Hepatocyte (in vitro differentiated cells): ENCODE results near the gene FDXR. TPM values are rescaled to one million over a fixed set of nuclear protein-coding genes. Genes with fewer than 3 reads are reported as not detected.
A peak's percentile ranks its signal among the peaks of the same experiment; 100 is the strongest.

Experiments used
- DNase-seq: peaks from one replicate; pipeline ENCODE4 v3.0.0-alpha.2; 2016; ENCODE audit warnings: low spot score
- H2AFZ ChIP-seq: fragments of 200-600 bp; sonication (generic); 2 replicates; pipeline ENCODE4 v1.6.0; 2016; ENCODE audit warnings: antibody characterized with exemption, mild to moderate bottlenecking
- H3K27ac ChIP-seq: fragments of 200-600 bp; sonication (generic); 2 replicates; pipeline ENCODE4 v1.5.1; 2016; ENCODE audit warnings: mild to moderate bottlenecking
- H3K27me3 ChIP-seq: fragments of 200-600 bp; sonication (generic); 2 replicates; pipeline ENCODE4 v1.6.1; 2016
- H3K36me3 ChIP-seq: fragments of 200-600 bp; sonication (generic); replicated peaks from 2 replicates; pipeline ENCODE4 v1.5.1; 2016; ENCODE audit warnings: low read depth; ENCODE audit not compliant: insufficient read depth
- H3K4me1 ChIP-seq: fragments of 200-600 bp; sonication (generic); 2 replicates; pipeline ENCODE4 v1.5.1; 2016; ENCODE audit warnings: mild to moderate bottlenecking, moderate library complexity; ENCODE audit not compliant: insufficient read depth
- H3K4me2 ChIP-seq: fragments of 200-600 bp; sonication (generic); 2 replicates; pipeline ENCODE4 v1.6.0; 2016
- H3K4me3 ChIP-seq: fragments of 200-600 bp; sonication (generic); 2 replicates; pipeline ENCODE4 v1.5.1; 2016; ENCODE audit warnings: mild to moderate bottlenecking
- H3K79me2 ChIP-seq: fragments of 200-600 bp; sonication (generic); 2 replicates; pipeline ENCODE4 v1.6.0; 2017; ENCODE audit warnings: mild to moderate bottlenecking
- H3K9me2 ChIP-seq: fragments of 200-600 bp; sonication (generic); replicated peaks from 2 replicates; pipeline ENCODE4 v1.6.0; 2017; ENCODE audit warnings: mild to moderate bottlenecking; ENCODE audit not compliant: insufficient read depth
- H3K9me3 ChIP-seq: fragments of 200-600 bp; sonication (generic); 2 replicates; pipeline ENCODE4 v1.5.1; 2016; ENCODE audit warnings: low read depth, mild to moderate bottlenecking
- H4K20me1 ChIP-seq: fragments of 200-600 bp; sonication (generic); 2 replicates; pipeline ENCODE4 v1.6.0; 2016; ENCODE audit warnings: mild to moderate bottlenecking; ENCODE audit not compliant: insufficient read depth, poor library complexity, severe bottlenecking
- EZH2 ChIP-seq: fragments of 200-600 bp; sonication (generic); IDR thresholded peaks from 2 replicates; pipeline ENCODE4 v1.6.1; 2016; ENCODE audit warnings: antibody characterized with exemption, mild to moderate bottlenecking, borderline replicate concordance
- EZH2phosphoT487 ChIP-seq: fragments of 200-600 bp; sonication (generic); IDR thresholded peaks from one replicate; pipeline ENCODE4 v1.6.1; 2018; ENCODE audit warnings: antibody characterized with exemption, mild to moderate bottlenecking, low read depth, moderate library complexity; ENCODE audit not compliant: unreplicated experiment, severe bottlenecking
- WGBS: methylation state at CpG from one replicate; pipeline ENCODE4 v1.1.6; 2016; ENCODE audit warnings: low lambda C conversion rate; ENCODE audit errors: missing lambda C conversion rate; 5-methylcytosine and 5-hydroxymethylcytosine counted together
- polyA plus RNA-seq: library from polyadenylated mRNA; unstranded; fragments of >200 nt; fragmentation: Nextera tagmentation; extraction: Ambion mirVana; gene quantifications from 2 replicates; pipeline ENCODE4 v1.2.1, GENCODE V29; 2016
- total RNA-seq: library from RNA; depleted of rRNA; stranded (reverse); fragments of >200 nt; gene quantifications from 2 replicates; pipeline ENCODE4 v1.2.3, GENCODE V29; 2014
- TF ChIP-seq, protein P1 (sequence below): fragments of 200-600 bp; sonication (generic); IDR thresholded peaks from 2 replicates; pipeline ENCODE4 v1.5.1; 2016; ENCODE audit warnings: antibody characterized with exemption, mild to moderate bottlenecking; ENCODE audit not compliant: poor library complexity

FDXR gene
- total and polyA plus RNA-seq, 2 experiments from 2014 or later = 12.2 to 14.2 TPM

DNA sequence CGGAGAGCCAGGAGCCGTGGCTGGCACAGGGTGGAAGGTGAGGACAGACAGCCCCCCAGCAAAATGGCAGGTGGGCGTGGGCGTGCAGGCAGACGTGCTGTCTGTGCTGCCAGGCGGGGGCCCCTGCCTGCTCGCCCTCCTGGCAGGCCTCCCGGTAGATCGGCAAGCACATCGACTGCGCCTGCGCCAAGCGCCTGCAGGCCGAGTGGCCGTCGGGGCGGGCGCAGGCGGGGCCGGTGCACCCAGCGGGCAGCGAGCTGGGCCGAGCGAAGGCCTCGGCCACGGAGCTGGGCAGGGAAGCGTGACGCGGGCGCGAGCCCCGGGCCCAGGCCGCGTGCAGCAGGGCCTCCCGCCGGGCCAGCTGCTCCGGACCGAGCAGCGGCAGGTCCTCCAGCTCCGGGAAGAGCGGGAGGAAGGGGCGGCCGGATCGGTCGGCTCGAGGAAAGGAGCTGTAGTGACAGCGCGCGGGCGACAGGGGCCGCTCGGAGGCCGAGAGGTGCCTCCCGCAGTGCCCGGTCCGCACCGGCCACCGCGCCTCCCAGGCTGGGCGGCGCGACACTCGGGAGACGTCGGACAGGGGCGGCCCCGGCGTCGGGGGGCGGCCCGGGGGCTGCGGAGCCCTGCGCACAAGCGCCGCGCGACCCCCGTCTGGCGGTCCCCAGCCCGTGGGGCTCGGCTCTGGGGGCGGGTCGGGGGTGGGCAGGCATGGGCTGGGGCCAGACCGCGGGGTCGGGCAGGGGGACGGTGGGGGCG is 30.0 kb downstream of the FDXR start:
- Histone ChIP-seq H3K4me1 (peaks cover 5% of the 10 kb centered on the region), H3K79me2 (no peaks in the 10 kb centered on the region), H3K4me2 (peak overlapping the region; percentile 79), H3K27ac (no peak overlapping the region), H3K9me3 (no peaks in the 10 kb centered on the region), H3K36me3 (no peaks in the 10 kb centered on the region), H3K4me3 (no peak overlapping the region), H3K27me3 (peaks cover 13% of the 10 kb centered on the region), H3K9me2 (no peaks in the 10 kb centered on the region), H4K20me1 (no peaks in the 10 kb centered on the region), H2AFZ (no peak overlapping the region)
- TF ChIP-seq, protein P1, sequence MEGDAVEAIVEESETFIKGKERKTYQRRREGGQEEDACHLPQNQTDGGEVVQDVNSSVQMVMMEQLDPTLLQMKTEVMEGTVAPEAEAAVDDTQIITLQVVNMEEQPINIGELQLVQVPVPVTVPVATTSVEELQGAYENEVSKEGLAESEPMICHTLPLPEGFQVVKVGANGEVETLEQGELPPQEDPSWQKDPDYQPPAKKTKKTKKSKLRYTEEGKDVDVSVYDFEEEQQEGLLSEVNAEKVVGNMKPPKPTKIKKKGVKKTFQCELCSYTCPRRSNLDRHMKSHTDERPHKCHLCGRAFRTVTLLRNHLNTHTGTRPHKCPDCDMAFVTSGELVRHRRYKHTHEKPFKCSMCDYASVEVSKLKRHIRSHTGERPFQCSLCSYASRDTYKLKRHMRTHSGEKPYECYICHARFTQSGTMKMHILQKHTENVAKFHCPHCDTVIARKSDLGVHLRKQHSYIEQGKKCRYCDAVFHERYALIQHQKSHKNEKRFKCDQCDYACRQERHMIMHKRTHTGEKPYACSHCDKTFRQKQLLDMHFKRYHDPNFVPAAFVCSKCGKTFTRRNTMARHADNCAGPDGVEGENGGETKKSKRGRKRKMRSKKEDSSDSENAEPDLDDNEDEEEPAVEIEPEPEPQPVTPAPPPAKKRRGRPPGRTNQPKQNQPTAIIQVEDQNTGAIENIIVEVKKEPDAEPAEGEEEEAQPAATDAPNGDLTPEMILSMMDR = peak; percentile 54
- TF ChIP-seq EZH2phosphoT487 = no peak
- WGBS = 5% methylated on average over 52 of the region's 88 CpGs
- peak; percentile 87 for DNase-seq

DNA sequence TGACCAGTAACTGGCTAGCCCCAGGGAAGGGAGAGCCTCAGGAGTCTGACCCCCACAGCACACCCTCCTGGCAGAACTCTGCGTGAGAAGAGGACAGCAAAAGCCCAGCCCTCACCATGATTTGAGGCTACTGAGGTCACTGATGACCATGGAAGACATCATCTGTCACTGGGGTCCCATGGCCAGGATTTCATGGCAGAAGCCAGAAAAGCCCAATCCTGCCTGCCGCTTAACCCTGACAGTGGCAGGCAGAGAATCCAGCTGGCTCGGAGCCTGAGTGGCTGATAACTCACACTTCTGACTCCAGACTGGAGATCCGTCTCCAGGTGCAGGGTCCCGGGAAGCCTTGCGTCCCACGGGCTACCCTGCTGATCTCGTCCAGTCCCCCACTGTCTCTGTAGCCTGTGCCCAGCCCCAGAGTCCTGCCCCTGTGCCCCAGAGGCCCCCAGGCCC is 30.6 kb downstream of the FDXR start:
- peaks cover 13% of the 10 kb centered on the region for H3K27me3 ChIP-seq
- H3K9me3 ChIP-seq = no peaks in the 10 kb centered on the region
- no peak for TF ChIP-seq EZH2
- no peak for TF ChIP-seq EZH2phosphoT487
- H3K4me1 ChIP-seq = peaks cover 5% of the 10 kb centered on the region
- no peak overlapping the region for H3K4me3 ChIP-seq
- H3K27ac ChIP-seq = no peak overlapping the region
- no peak for DNase-seq
- no peak overlapping the region for H2AFZ ChIP-seq
- no peaks in the 10 kb centered on the region for H3K79me2 ChIP-seq
- no peaks in the 10 kb centered on the region for H3K9me2 ChIP-seq
- H3K36me3 ChIP-seq = no peaks in the 10 kb centered on the region
- WGBS = 59% methylated on average over 8 of the region's 8 CpGs
- peak overlapping the region; percentile 79 for H3K4me2 ChIP-seq
- H4K20me1 ChIP-seq = no peaks in the 10 kb centered on the region

DNA sequence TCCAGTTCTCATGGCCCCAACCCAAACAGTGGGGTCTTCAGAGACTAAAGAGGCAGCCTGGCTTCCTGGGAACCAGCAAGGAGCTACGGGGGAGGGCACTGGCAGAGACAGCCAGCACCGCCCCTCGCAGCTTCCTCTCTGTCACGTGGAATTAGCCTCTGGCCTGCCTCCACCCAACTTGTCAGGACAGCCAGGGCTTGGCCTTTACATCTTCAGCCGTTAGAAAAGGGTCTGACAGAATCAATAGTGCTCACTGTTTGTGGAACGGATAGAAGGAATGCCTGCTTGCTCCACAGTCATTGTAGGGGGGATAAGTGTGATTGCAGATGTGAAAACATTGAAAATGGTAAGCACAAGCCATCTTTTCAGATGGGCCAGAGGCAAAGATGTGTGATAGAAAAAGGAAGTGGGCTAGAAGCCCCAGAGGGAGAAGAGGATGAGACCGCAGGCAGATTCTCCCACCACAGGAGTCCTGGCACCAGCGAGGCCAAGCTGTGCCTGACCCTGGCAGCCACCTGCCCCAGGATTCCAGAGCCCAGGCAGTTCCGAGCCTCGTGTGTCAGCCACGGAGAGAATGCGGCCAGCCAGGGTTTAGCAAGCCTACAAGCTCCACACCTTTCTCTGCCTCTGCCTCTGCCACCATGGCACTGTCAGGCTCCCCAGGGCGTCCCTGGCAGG is 31.7 kb downstream of the FDXR start:
- Histone ChIP-seq H3K4me1 (peaks cover 5% of the 10 kb centered on the region), H3K27ac (no peak overlapping the region), H3K27me3 (peaks cover 13% of the 10 kb centered on the region), H3K9me2 (no peaks in the 10 kb centered on the region), H4K20me1 (no peaks in the 10 kb centered on the region), H3K36me3 (no peaks in the 10 kb centered on the region), H3K4me2 (no peak overlapping the region), H3K79me2 (no peaks in the 10 kb centered on the region), H3K4me3 (no peak overlapping the region), H2AFZ (no peak overlapping the region), H3K9me3 (no peaks in the 10 kb centered on the region)
- TF ChIP-seq EZH2phosphoT487 = no peak
- no peak for TF ChIP-seq EZH2
- TF ChIP-seq, protein P1 = no peak
- no peak for DNase-seq
- 47% methylated on average over 13 of the region's 13 CpGs for WGBS
